Measurements from ENCODE around the gene DDAH2.

Gene DDAH2

DNA sequence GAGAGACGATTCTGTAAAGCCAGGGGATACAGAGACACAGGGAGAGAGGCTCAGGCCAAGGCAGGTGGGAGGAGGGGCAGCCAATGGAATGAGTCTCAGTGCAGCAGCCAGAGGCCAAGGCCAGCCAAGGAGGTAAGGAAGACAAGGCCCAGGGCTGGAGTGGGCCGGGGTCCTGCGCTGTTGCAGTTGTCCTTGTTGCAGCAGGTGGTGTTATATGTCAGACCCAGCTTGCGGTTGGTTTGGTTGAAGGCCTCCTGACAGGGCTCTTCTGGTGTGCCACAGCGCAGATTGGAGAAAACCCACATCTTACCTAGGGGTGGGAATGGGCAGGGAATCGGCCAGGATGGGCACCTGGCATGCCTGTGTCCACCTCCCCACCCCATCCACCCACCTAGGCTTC is 10.1 kb downstream of the DDAH2 start:
- Histone ChIP-seq H2AFZ (peak overlapping the region; percentile 3), H3K36me3 (ENCODE audit: control insufficient read depth, insufficient read depth, low read length) (no peaks in the 10 kb centered on the region), H3K9me3 (ENCODE audit: control insufficient read depth, low read length) (no peaks in the 10 kb centered on the region), H3K9ac (no peak overlapping the region), H3K27ac (no peak overlapping the region), H3K79me2 (no peaks in the 10 kb centered on the region), H3K27me3 (ENCODE audit: control insufficient read depth, insufficient read depth, low read length) (no peaks in the 10 kb centered on the region), H3K4me3 (ENCODE audit: low read depth, low read length) (no peak overlapping the region), H3K4me1 (peaks cover 14% of the 10 kb centered on the region), H3K4me2 (ENCODE audit: low read length) (no peak overlapping the region)
- TF ChIP-seq, protein P1, sequence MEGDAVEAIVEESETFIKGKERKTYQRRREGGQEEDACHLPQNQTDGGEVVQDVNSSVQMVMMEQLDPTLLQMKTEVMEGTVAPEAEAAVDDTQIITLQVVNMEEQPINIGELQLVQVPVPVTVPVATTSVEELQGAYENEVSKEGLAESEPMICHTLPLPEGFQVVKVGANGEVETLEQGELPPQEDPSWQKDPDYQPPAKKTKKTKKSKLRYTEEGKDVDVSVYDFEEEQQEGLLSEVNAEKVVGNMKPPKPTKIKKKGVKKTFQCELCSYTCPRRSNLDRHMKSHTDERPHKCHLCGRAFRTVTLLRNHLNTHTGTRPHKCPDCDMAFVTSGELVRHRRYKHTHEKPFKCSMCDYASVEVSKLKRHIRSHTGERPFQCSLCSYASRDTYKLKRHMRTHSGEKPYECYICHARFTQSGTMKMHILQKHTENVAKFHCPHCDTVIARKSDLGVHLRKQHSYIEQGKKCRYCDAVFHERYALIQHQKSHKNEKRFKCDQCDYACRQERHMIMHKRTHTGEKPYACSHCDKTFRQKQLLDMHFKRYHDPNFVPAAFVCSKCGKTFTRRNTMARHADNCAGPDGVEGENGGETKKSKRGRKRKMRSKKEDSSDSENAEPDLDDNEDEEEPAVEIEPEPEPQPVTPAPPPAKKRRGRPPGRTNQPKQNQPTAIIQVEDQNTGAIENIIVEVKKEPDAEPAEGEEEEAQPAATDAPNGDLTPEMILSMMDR (IDR thresholded peaks at IDR 0.05) = no peak

DNA sequence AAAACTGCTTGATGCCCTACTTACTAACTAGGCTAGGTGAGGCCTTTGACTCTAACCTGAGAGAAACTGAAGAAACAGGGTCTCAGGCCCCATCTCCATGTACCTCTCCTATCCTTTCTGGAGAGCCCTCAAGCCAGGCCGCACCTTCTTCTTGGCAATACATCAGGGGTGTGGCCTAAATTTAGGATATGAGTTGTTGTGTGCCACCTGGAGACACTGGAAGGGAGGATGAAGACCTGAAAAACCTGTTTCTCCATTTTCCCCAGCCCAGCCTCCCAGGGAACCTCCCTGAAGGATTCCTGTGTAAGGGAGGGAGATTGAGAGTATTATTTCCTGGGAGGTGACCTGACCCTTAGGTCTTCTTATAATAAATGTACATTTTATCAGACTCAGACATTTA is 10.8 kb downstream of the DDAH2 start:
- H3K4me1 ChIP-seq = peaks cover 14% of the 10 kb centered on the region
- H3K4me3 ChIP-seq (ENCODE audit: low read depth, low read length) = no peak overlapping the region
- TF ChIP-seq, protein P1 (IDR thresholded peaks at IDR 0.05) = no peak
- no peaks in the 10 kb centered on the region for H3K36me3 ChIP-seq (ENCODE audit: control insufficient read depth, insufficient read depth, low read length)
- H3K4me2 ChIP-seq (ENCODE audit: low read length) = peak overlapping the region; percentile 45
- H3K9ac ChIP-seq = no peak overlapping the region
- peak overlapping the region; percentile 3 for H2AFZ ChIP-seq
- H3K27me3 ChIP-seq (ENCODE audit: control insufficient read depth, insufficient read depth, low read length) = no peaks in the 10 kb centered on the region
- no peaks in the 10 kb centered on the region for H3K79me2 ChIP-seq
- H3K27ac ChIP-seq = peak overlapping the region; percentile 15
- H3K9me3 ChIP-seq (ENCODE audit: control insufficient read depth, low read length) = no peaks in the 10 kb centered on the region

DNA sequence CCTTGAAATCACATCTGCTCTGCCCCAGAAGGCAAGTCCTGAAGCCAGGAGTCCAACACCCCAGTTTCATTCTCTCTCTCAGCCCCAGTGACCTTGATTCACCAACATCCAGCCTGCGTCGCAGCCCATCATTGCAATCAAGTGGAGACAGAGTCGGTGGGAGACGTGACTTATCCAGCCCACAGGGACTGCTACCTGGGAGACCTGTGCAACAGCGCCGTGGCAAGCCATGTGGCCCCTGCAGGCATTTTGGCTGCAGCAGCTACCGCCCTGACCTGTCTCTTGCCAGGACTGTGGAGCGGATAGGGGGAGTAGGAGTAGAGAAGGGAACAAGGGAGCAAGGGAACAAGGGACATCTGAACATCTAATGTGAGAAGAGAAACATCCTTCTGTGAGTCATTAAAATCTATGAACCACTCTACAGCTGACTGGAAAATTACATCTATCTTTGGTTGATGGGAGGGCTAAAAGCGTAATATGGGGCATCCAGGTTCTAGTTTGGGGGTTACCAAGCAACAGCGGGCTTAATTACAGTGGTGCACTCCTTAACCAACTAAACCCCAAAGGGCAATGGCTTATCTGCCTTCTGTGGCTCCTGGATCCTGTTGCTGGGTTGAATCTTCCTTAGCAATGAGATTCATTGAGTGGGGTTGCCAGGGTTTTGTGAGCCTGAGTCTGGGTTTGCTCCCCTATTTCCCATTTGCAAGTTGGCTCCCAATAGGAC is 11.4 kb downstream of the DDAH2 start:
- peaks cover 14% of the 10 kb centered on the region for H3K4me1 ChIP-seq
- TF ChIP-seq, protein P1 (IDR thresholded peaks at IDR 0.05) = peak; percentile 29
- no peak overlapping the region for H3K9ac ChIP-seq
- no peak overlapping the region for H3K4me3 ChIP-seq (ENCODE audit: low read depth, low read length)
- H3K27me3 ChIP-seq (ENCODE audit: control insufficient read depth, insufficient read depth, low read length) = no peaks in the 10 kb centered on the region
- H3K79me2 ChIP-seq = no peaks in the 10 kb centered on the region
- H3K36me3 ChIP-seq (ENCODE audit: control insufficient read depth, insufficient read depth, low read length) = no peaks in the 10 kb centered on the region
- peak overlapping the region; percentile 45 for H3K4me2 ChIP-seq (ENCODE audit: low read length)
- H2AFZ ChIP-seq = peak overlapping the region; percentile 3
- no peaks in the 10 kb centered on the region for H3K9me3 ChIP-seq (ENCODE audit: control insufficient read depth, low read length)
- H3K27ac ChIP-seq = peak overlapping the region; percentile 15

DNA sequence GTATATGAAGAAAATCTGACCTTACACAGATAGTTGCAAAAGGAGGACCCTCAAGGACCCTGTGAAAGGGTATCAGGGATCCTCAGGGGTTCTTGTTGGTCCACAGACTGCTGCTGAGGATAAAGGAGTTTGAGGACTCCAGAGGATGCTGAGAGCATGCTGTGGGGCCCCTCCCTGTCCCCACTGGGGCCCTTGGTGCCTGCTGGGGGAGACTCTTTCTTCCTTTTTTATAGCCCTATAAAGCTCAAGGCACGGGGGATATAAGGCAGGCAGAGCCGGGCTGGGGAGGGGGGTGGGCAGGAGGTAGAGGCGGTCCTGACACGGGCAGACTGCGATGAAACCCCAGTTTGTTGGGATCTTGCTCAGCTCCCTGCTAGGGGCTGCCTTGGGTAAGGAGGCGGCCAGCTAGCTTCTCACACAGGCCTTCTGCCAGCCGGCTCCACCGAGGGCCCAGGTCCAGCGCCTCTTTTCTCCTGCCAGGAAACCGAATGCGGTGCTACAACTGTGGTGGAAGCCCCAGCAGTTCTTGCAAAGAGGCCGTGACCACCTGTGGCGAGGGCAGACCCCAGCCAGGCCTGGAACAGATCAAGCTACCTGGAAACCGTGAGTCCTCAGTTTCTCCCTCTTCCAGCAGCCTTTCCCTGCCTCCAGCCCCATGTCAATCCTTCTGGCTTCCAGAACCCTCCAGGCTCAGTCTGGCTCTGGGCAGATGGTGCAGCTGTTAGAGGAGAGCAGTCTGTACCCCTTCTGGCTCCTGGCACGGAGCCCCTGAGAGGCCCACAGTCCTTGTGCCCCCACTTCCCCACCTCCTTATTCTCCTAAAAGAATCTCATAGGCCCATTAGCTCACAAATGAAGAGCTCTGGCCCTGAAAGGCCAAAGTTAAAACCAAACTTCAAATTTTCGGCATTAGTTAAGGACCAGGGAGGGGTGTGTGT is 13.8 kb downstream of the DDAH2 start, which contains the start of gene LY6G6D:
Gene LY6G6D, plus strand, starts transcription at position 327 of the 937 bp plus-strand sequence. Its CDS starts 8 bp downstream, at position 335.
- H3K4me3 ChIP-seq (ENCODE audit: low read depth, low read length) = no peak within 1 kb of the TSS
- H2AFZ ChIP-seq = peak within 1 kb of the TSS; percentile 16
- H3K27me3 ChIP-seq (ENCODE audit: control insufficient read depth, insufficient read depth, low read length) = no peaks in the 10 kb centered on the region
- no peaks in the 10 kb centered on the region for H3K36me3 ChIP-seq (ENCODE audit: control insufficient read depth, insufficient read depth, low read length)
- H3K79me2 ChIP-seq = no peaks in the 10 kb centered on the region
- TF ChIP-seq, protein P1 (IDR thresholded peaks at IDR 0.05) = no peak
- no peak within 1 kb of the TSS for H3K9ac ChIP-seq
- no peak within 1 kb of the TSS for H3K27ac ChIP-seq
- peaks cover 14% of the 10 kb centered on the region for H3K4me1 ChIP-seq
- no peak within 1 kb of the TSS for H3K4me2 ChIP-seq (ENCODE audit: low read length)
- no peaks in the 10 kb centered on the region for H3K9me3 ChIP-seq (ENCODE audit: control insufficient read depth, low read length)
